ENCODE results near the gene C2orf80. TPM values are rescaled to one million over a fixed set of nuclear protein-coding genes. Genes with fewer than 3 reads are reported as not detected.
A peak's percentile ranks its signal among the peaks of the same experiment; 100 is the strongest.

Gene C2orf80
- total RNA-seq, 2 experiments from 2014 or later: not detected

DNA sequence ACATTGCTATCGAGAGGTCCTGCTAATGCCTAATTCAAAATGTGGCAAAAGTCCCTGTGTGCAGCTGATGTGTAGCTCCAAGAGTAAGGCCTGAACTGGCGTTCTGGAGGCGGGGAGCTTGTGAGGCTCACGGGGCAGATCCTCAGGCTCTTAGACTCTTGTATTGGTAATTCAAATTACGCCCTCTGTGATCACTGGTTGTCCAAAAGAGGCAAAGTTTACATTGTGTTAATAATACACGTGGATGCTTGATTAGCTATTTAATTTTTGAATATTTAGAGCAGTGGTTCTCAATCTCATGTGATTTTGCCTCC, 14.0 kb downstream of the C2orf80 start:
- ChIA-PET POLR2A (interaction anchor here (0.6 to 1.7 kb wide), 8 partner anchors 9 to 548 kb away, joined by 3 to 5 read pairs (median 4); partner anchors contain the start of gene IDH1), CTCF (ENCODE audit: unreplicated experiment) (interaction anchor here (1.3 kb wide), 1 partner anchor 9 kb away, joined by 5 read pairs; no protein-coding TSS in a partner anchor)
- intact Hi-C loops (cut with micrococcal nuclease; ENCODE audit: unreplicated experiment): loop anchor here (1.0 to 10.0 kb wide), 2 partner anchors 79 to 179 kb away; no protein-coding TSS in a partner anchor
- Histone ChIP-seq H3K4me3 (ENCODE audit: low read depth, low read length, poor library complexity, severe bottlenecking) (no peak overlapping the region), H3K36me3 (ENCODE audit: insufficient read depth, low read length) (no peaks in the 10 kb centered on the region), H3K27ac (ENCODE audit: low read depth, low read length, poor library complexity, severe bottlenecking) (no peak overlapping the region), H3K4me2 (ENCODE audit: low read length) (no peak overlapping the region), H3K79me2 (ENCODE audit: insufficient read depth, low read depth, low read length) (no peaks in the 10 kb centered on the region), H3K4me1 (ENCODE audit: insufficient read depth, low read length, poor library complexity, severe bottlenecking) (no peaks in the 10 kb centered on the region), H3K9me2 (ENCODE audit: insufficient read depth, low read length) (no peaks in the 10 kb centered on the region), H3K9me3 (ENCODE audit: low read length) (no peaks in the 10 kb centered on the region), H4K20me1 (ENCODE audit: insufficient read depth, low read length) (no peaks in the 10 kb centered on the region), H2AFZ (ENCODE audit: low read length) (peak overlapping the region; percentile 63; the same call in 1 of the 2 replicates)
- TF ChIP-seq, protein P1, sequence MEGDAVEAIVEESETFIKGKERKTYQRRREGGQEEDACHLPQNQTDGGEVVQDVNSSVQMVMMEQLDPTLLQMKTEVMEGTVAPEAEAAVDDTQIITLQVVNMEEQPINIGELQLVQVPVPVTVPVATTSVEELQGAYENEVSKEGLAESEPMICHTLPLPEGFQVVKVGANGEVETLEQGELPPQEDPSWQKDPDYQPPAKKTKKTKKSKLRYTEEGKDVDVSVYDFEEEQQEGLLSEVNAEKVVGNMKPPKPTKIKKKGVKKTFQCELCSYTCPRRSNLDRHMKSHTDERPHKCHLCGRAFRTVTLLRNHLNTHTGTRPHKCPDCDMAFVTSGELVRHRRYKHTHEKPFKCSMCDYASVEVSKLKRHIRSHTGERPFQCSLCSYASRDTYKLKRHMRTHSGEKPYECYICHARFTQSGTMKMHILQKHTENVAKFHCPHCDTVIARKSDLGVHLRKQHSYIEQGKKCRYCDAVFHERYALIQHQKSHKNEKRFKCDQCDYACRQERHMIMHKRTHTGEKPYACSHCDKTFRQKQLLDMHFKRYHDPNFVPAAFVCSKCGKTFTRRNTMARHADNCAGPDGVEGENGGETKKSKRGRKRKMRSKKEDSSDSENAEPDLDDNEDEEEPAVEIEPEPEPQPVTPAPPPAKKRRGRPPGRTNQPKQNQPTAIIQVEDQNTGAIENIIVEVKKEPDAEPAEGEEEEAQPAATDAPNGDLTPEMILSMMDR (conservative IDR thresholded peaks at IDR 0.05; ENCODE audit: low read length): no peak
- TF ChIP-seq EZH2phosphoT487 (IDR thresholded peaks at IDR 0.05; ENCODE audit: borderline replicate concordance, low read depth, low read length): no peak
- no TSS peak for BruUV-seq (replicated peaks)
- DNase-seq (ENCODE audit: low spot score): no peak

DNA sequence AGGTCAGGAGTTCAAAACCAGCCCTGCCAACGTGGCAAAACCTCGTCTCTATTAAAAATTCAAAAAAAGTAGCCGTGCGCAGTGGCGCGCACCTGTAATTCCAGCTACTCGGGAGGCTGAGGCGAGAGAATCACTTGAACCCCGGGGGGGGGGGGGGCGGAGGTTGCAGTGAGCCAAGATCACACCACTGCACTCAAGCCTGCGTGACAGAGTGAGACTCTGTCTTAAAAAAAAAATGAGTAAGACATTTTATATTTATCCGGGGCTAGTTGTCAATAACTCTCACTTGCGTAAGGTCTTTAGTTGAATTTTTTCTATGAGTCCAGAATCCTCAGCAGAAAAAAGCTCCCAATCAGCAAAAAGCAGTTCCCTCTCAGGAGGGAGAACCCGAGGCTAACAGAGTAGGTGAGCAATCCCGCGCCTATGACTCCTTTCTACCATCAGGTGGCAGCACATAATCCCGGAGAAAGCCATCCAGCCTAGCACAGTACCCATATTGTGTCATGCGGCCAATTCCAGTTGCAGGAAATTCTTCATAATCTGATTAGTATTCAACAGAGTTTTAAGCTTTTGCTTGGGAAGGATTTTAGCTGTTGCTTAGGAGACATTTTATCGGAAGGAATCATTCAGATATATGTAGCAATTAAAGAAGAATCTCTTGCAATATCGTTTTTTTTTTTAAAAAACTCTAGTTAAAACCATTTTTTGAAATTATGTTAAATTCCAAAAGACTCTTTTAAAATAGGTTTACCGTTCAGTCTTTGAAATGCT, 14.6 kb downstream of the C2orf80 start:
- H3K27ac ChIP-seq (ENCODE audit: low read depth, low read length, poor library complexity, severe bottlenecking): no peak overlapping the region
- H3K79me2 ChIP-seq (ENCODE audit: insufficient read depth, low read depth, low read length): no peaks in the 10 kb centered on the region
- ChIA-PET POLR2A (interaction anchor here (0.6 to 1.7 kb wide), 4 partner anchors 9 to 79 kb away, joined by 3 to 5 read pairs (median 4); partner anchors contain the start of gene IDH1), CTCF (ENCODE audit: unreplicated experiment) (interaction anchor here (1.3 kb wide), 1 partner anchor 10 kb away, joined by 5 read pairs; no protein-coding TSS in a partner anchor)
- BruUV-seq (replicated peaks): no TSS peak
- H3K9me2 ChIP-seq (ENCODE audit: insufficient read depth, low read length): no peaks in the 10 kb centered on the region
- TF ChIP-seq EZH2phosphoT487 (IDR thresholded peaks at IDR 0.05; ENCODE audit: borderline replicate concordance, low read depth, low read length): no peak
- TF ChIP-seq, protein P1 (conservative IDR thresholded peaks at IDR 0.05; ENCODE audit: low read length): peak; percentile 91
- intact Hi-C loops (cut with micrococcal nuclease; ENCODE audit: unreplicated experiment): loop anchor here (1.0 to 10.0 kb wide), 2 partner anchors 79 to 180 kb away; no protein-coding TSS in a partner anchor
- peak; percentile 66 for DNase-seq (ENCODE audit: low spot score)
- no peak overlapping the region for H3K4me2 ChIP-seq (ENCODE audit: low read length)
- H4K20me1 ChIP-seq (ENCODE audit: insufficient read depth, low read length): no peaks in the 10 kb centered on the region
- no peak overlapping the region for H3K4me3 ChIP-seq (ENCODE audit: low read depth, low read length, poor library complexity, severe bottlenecking)
- H2AFZ ChIP-seq (ENCODE audit: low read length): peak overlapping the region; percentile 63; the same call in 1 of the 2 replicates
- H3K36me3 ChIP-seq (ENCODE audit: insufficient read depth, low read length): no peaks in the 10 kb centered on the region
- no peaks in the 10 kb centered on the region for H3K9me3 ChIP-seq (ENCODE audit: low read length)
- H3K4me1 ChIP-seq (ENCODE audit: insufficient read depth, low read length, poor library complexity, severe bottlenecking): no peaks in the 10 kb centered on the region

DNA sequence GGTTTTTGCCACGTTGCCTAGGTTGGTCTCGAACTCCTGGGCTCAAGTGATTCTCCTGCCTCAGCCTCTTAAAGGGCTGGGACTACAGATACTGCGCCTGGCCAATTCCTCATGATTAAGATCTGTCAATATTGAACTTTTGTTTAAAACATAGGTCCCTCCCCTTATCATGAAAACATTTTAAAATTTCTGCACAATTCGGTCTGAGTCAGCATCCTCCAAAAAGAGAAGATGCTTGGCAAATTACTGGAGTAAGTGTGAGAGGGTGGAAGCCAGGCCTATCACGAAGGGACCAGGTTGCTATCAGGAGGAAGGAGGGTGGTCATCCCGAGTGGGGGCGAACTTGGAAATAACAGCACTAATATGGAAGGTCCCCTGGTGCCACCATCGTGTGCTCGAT, 15.7 kb downstream of the C2orf80 start:
- Histone ChIP-seq H3K9me2 (ENCODE audit: insufficient read depth, low read length) (no peaks in the 10 kb centered on the region), H3K4me3 (ENCODE audit: low read depth, low read length, poor library complexity, severe bottlenecking) (no peak overlapping the region), H3K4me1 (ENCODE audit: insufficient read depth, low read length, poor library complexity, severe bottlenecking) (no peaks in the 10 kb centered on the region), H3K27ac (ENCODE audit: low read depth, low read length, poor library complexity, severe bottlenecking) (no peak overlapping the region), H3K9me3 (ENCODE audit: low read length) (no peaks in the 10 kb centered on the region), H4K20me1 (ENCODE audit: insufficient read depth, low read length) (no peaks in the 10 kb centered on the region), H2AFZ (ENCODE audit: low read length) (no peak overlapping the region), H3K79me2 (ENCODE audit: insufficient read depth, low read depth, low read length) (no peaks in the 10 kb centered on the region), H3K36me3 (ENCODE audit: insufficient read depth, low read length) (no peaks in the 10 kb centered on the region), H3K4me2 (ENCODE audit: low read length) (no peak overlapping the region)
- ChIA-PET CTCF (ENCODE audit: unreplicated experiment) (no interaction called here), POLR2A (no interaction called here)
- no TSS peak for BruUV-seq (replicated peaks)
- no peak for DNase-seq (ENCODE audit: low spot score)
- intact Hi-C loops (cut with micrococcal nuclease; ENCODE audit: unreplicated experiment): loop anchor here (10.0 kb wide), 1 partner anchor 181 kb away; no protein-coding TSS in a partner anchor
- TF ChIP-seq EZH2phosphoT487 (IDR thresholded peaks at IDR 0.05; ENCODE audit: borderline replicate concordance, low read depth, low read length): no peak
- TF ChIP-seq, protein P1 (conservative IDR thresholded peaks at IDR 0.05; ENCODE audit: low read length): no peak
